Aorta (tissue), 5 donors: Measurements from ENCODE around the gene PAX4. TPM values are rescaled to one million over a fixed set of nuclear protein-coding genes. Genes with fewer than 3 reads are reported as not detected.

Experiments used
- ATAC-seq: fragments of 200-7000 bp; cut with Tn5 transposase; one replicate; pipeline ENCODE4 v1.9.1; 2022; ENCODE audit warnings: moderate library complexity; ENCODE audit not compliant: low FRiP score
- DNase-seq, 2 donors: peaks; one replicate each; pipeline ENCODE4 v3.0.0-alpha.2; 2020
- H3K27ac ChIP-seq, 2 donors: one replicate each; pipeline ENCODE4 v1.5.1; 2013; ENCODE audit warnings: low read length in 2 of 2, mild to moderate bottlenecking in 2 of 2, moderate library complexity in 2 of 2, control low read depth in 1 of 2, inconsistent platforms in 1 of 2, low read depth in 1 of 2
- H3K27me3 ChIP-seq, 2 donors: one replicate each; pipeline ENCODE4 v1.6.1; 2013; ENCODE audit warnings: control low read depth in 1 of 2, low read length in 1 of 2, mild to moderate bottlenecking in 1 of 2, moderate library complexity in 1 of 2; ENCODE audit not compliant: insufficient read depth in 2 of 2, control insufficient read depth in 1 of 2
- H3K36me3 ChIP-seq, 2 donors: one replicate each; pipeline ENCODE4 v1.6.1; 2013; ENCODE audit warnings: control low read depth in 1 of 2, low read length in 1 of 2, mild to moderate bottlenecking in 1 of 2; ENCODE audit not compliant: insufficient read depth in 2 of 2, control insufficient read depth in 1 of 2
- H3K4me1 ChIP-seq, 2 donors: one replicate each; pipeline ENCODE4 v1.6.1; 2013; ENCODE audit warnings: low read length in 2 of 2, control low read depth in 1 of 2, mild to moderate bottlenecking in 1 of 2, moderate library complexity in 1 of 2; ENCODE audit not compliant: insufficient read depth in 2 of 2, control insufficient read depth in 1 of 2
- H3K4me3 ChIP-seq, 2 donors: one replicate each; pipeline ENCODE4 v1.5.1; 2013; ENCODE audit warnings: low read length in 2 of 2, control low read depth in 1 of 2, mild to moderate bottlenecking in 1 of 2
- H3K9me3 ChIP-seq: one replicate; pipeline ENCODE4 v1.6.1; 2013; ENCODE audit warnings: mild to moderate bottlenecking, low read length; ENCODE audit not compliant: control insufficient read depth
- WGBS, 2 donors: extraction: QIAGEN DNeasy Blood & Tissue Kit; methylation state at CpG; one replicate each; pipeline ENCODE4 v1.1.7; 2013; 5-methylcytosine and 5-hydroxymethylcytosine counted together
- intact Hi-C, 2 donors: fragments of 100-400 bp; cut with DNase I; formaldehyde crosslinking; loops; one replicate each; pipeline versions ENCODE4 v1.14.2 to v1.15.0; 2022
- polyA plus RNA-seq, 2 donors: library from polyadenylated mRNA; stranded (reverse); fragments of 200-250 nt; gene quantifications; one replicate each; pipeline ENCODE4 v1.2.3, GENCODE V29; 2013
- total RNA-seq, 2 donors: library from RNA; stranded (reverse); fragmentation: NEBNext Ultra II Directional; extraction: Animal tissue kit (Norgen Biotek cat#: 25700); gene quantifications; one replicate each; pipeline ENCODE4 v1.2.1, GENCODE V29; 2021
- donor health status: healthy with polysubstance abuse.
- donor health status: Bipolar disorder and iron deficiency.
- donor health status: DM: no; HTN: no; CAD: no.
- donor health status: DM: no; HTN: no; CAD: no.
- donor health status: DM: yes; HTN: yes; CAD: no.

Gene PAX4
- total and polyA plus RNA-seq, 4 donors: not detected

- H3K36me3 ChIP-seq: no peaks in the 10 kb centered on the region
- no peaks in the 10 kb centered on the region for H3K4me1 ChIP-seq
- ATAC-seq (no peak), DNase-seq (no peak)
- intact Hi-C loops: no loop called here
- WGBS, 2 donors: 20 to 29% methylated on average over 3 of the region's 3 CpGs
- no peaks in the 10 kb centered on the region for H3K27me3 ChIP-seq
- H3K4me3 ChIP-seq: no peak overlapping the region
- H3K9me3 ChIP-seq: no peaks in the 10 kb centered on the region
- H3K27ac ChIP-seq: no peak overlapping the region
These were observed 17.8 kb upstream of the PAX4 start for GRCh38 chr7:127635659-127636285.

GRCh38 chr7:127632276-127632910 is 14.5 kb upstream of the PAX4 start:
- intact Hi-C loops: loop anchor here in 1 of 2 donors (5.0 kb wide), 1 partner anchor 45 kb away; the partner anchor contains the start of genes ARF5 and GCC1
- Histone ChIP-seq H3K4me3 (no peak overlapping the region), H3K36me3 (no peaks in the 10 kb centered on the region), H3K4me1 (no peaks in the 10 kb centered on the region), H3K27me3 (no peaks in the 10 kb centered on the region), H3K9me3 (no peaks in the 10 kb centered on the region), H3K27ac (no peak overlapping the region)
- peak; percentile 34 for ATAC-seq
- peak in 1 of 2 donors; percentile 51 for DNase-seq
- 13 to 23% methylated on average over 7 of the region's 7 CpGs for WGBS, 2 donors

- Histone ChIP-seq H3K9me3 (no peaks in the 10 kb centered on the region), H3K36me3 (no peaks in the 10 kb centered on the region), H3K27ac (no peak overlapping the region), H3K4me1 (no peaks in the 10 kb centered on the region), H3K27me3 (no peaks in the 10 kb centered on the region), H3K4me3 (no peak overlapping the region)
- ATAC-seq: no peak
- WGBS, 2 donors: 58 to 60% methylated on average over 5 of the region's 5 CpGs
- intact Hi-C loops: no loop called here
- DNase-seq: peak in 1 of 2 donors; percentile 46
These were observed 11.4 kb upstream of the PAX4 start for GRCh38 chr7:127629268-127629854.

DNA sequence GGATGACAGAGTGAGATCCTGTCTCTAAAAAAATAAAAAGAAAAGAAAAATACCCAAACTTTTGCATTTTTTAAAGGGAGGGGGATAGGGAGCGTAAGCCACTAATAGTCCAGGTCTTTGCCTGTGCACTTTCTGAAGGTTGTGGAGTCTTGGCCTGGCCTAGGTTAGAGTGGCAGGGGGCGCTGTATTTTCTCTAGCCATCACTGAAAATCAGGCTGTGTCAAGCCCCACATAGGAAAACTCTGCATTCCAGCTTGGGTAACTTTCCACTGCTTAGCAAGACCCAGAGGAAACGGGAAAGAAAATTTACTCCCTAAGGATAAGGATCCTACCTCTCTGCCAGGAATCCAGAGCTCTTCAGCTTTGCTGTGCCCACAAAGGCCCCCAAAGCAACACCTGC is 10.5 kb upstream of the PAX4 start:
- no peaks in the 10 kb centered on the region for H3K27me3 ChIP-seq
- ATAC-seq: no peak
- H3K4me1 ChIP-seq: no peaks in the 10 kb centered on the region
- no peaks in the 10 kb centered on the region for H3K36me3 ChIP-seq
- H3K4me3 ChIP-seq: no peak overlapping the region
- no peak overlapping the region for H3K27ac ChIP-seq
- intact Hi-C loops: no loop called here
- 59 to 63% methylated on average over 3 of the region's 3 CpGs for whole genome bisulfite sequencing, 2 donors
- DNase-seq: no peak
- H3K9me3 ChIP-seq: no peaks in the 10 kb centered on the region

GRCh38 chr7:127625331-127625730 is 7.4 kb upstream of the PAX4 start:
- no peak overlapping the region for H3K27ac ChIP-seq
- no peaks in the 10 kb centered on the region for H3K4me1 ChIP-seq
- H3K27me3 ChIP-seq: no peaks in the 10 kb centered on the region
- no peak overlapping the region for H3K4me3 ChIP-seq
- ATAC-seq (no peak), DNase-seq (no peak)
- H3K36me3 ChIP-seq: no peaks in the 10 kb centered on the region
- intact Hi-C loops: no loop called here
- H3K9me3 ChIP-seq: no peaks in the 10 kb centered on the region

- Histone ChIP-seq H3K27me3 (peaks cover 0 to 3% of the 10 kb centered on the region in 2 donors), H3K4me1 (no peaks in the 10 kb centered on the region), H3K27ac (no peak overlapping the region), H3K9me3 (no peaks in the 10 kb centered on the region), H3K36me3 (no peaks in the 10 kb centered on the region), H3K4me3 (no peak overlapping the region)
- DNase-seq: no peak
- ATAC-seq: no peak
- 2 to 4% methylated on average over 24 of the region's 24 CpGs for WGBS, 2 donors
- intact Hi-C loops: no loop called here
These were observed 2.7 kb upstream of the PAX4 start for GRCh38 chr7:127620406-127621233.

DNA sequence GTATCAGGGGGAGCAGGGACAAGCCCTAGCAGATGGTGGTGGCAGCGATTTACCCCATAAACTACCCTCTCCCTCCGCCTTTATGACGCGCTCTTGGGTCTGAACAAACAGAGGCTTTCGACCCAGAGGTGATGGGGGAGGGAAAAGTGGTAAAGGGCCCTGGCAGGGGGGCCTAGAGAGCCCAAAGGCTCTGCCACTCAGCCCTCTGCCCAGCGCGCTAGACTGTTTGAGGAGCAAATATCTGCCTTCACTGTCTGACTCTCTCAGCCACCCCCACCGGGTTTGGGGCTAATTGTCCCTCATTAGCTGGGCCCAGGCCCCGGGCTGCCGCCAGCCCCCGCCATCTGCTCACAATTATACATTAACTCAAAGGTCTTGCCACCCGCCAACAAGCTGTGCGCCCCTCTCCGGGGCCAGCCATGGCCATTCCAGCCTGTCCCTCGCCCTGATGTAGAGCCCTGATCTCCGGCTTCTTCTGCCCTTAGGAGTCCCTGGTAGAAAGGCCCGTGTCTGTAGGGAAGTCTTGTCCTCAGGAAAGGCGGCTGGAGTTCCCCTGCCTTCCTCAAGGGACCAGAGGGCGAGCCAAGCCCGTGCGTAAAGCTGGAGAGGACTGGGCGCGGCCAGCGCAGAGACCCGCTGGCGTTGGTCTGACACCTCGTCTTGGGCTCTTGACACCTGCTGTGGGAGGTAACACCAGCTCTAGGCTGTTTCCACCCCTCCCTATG is 1.9 kb upstream of the PAX4 start:
- no peaks in the 10 kb centered on the region for H3K36me3 ChIP-seq
- DNase-seq (no peak), ATAC-seq (no peak)
- no peak overlapping the region for H3K27ac ChIP-seq
- no peaks in the 10 kb centered on the region for H3K9me3 ChIP-seq
- 3 to 5% methylated on average over 27 of the region's 27 CpGs for WGBS, 2 donors
- no peak overlapping the region for H3K4me3 ChIP-seq
- H3K27me3 ChIP-seq: peaks cover 0 to 3% of the 10 kb centered on the region in 2 donors
- no peaks in the 10 kb centered on the region for H3K4me1 ChIP-seq
- intact Hi-C loops: no loop called here

- Histone ChIP-seq H3K4me3 (no peak overlapping the region), H3K27ac (no peak overlapping the region), H3K36me3 (no peaks in the 10 kb centered on the region), H3K9me3 (no peaks in the 10 kb centered on the region), H3K27me3 (peaks cover 0 to 3% of the 10 kb centered on the region in 2 donors), H3K4me1 (no peaks in the 10 kb centered on the region)
- ATAC-seq (no peak), DNase-seq (no peak)
- intact Hi-C loops: no loop called here
- 67 to 70% methylated on average over 1 of the region's 1 CpG for WGBS, 2 donors
These were observed 833 bp upstream of the PAX4 start for GRCh38 chr7:127618775-127619174.
